Astrocyte (in vitro differentiated cells and primary cell): ENCODE data around the gene CTCFL. TPM values are rescaled to one million over a fixed set of nuclear protein-coding genes. Genes with fewer than 3 reads are reported as not detected.

Source experiments
- DNase-seq: peaks from one replicate; pipeline ENCODE4 v3.0.0-alpha.2; 2010; ENCODE audit warnings: low read depth
- FAIRE-seq: peaks from 2 replicates; lab custom pipeline; 2011; peaks lifted over from hg19 to GRCh38; lab: Jason Lieb, UNC
- H2AFZ ChIP-seq: 2 replicates; pipeline ENCODE4 v1.6.0; 2012; ENCODE audit warnings: low read depth, low read length, inconsistent platforms
- H3K27ac ChIP-seq: 2 replicates; pipeline ENCODE4 v1.5.1; 2011; ENCODE audit warnings: low read depth, low read length, inconsistent platforms
- H3K27me3 ChIP-seq: 2 replicates; pipeline ENCODE4 v1.6.0; 2011; ENCODE audit warnings: low read length, inconsistent platforms; ENCODE audit not compliant: insufficient read depth
- H3K36me3 ChIP-seq: 2 replicates; pipeline ENCODE4 v1.5.1; 2011; ENCODE audit warnings: low read length, inconsistent platforms; ENCODE audit not compliant: insufficient read depth
- H3K4me1 ChIP-seq: 2 replicates; pipeline ENCODE4 v1.5.1; 2011; ENCODE audit warnings: low read length, inconsistent platforms; ENCODE audit not compliant: insufficient read depth
- H3K4me2 ChIP-seq: 2 replicates; pipeline ENCODE4 v1.6.0; 2012; ENCODE audit warnings: low read length, inconsistent platforms
- H3K4me3 ChIP-seq: 2 replicates; pipeline ENCODE4 v1.5.1; 2011; ENCODE audit warnings: low read depth, mild to moderate bottlenecking, low read length, inconsistent platforms; ENCODE audit not compliant: insufficient read depth
- H3K79me2 ChIP-seq: 2 replicates; pipeline ENCODE4 v1.6.0; 2012; ENCODE audit warnings: mild to moderate bottlenecking, low read length, inconsistent platforms; ENCODE audit not compliant: insufficient read depth
- H3K9ac ChIP-seq: 2 replicates; pipeline ENCODE4 v1.6.0; 2012; ENCODE audit warnings: mild to moderate bottlenecking, low read length, inconsistent platforms
- H3K9me3 ChIP-seq: 2 replicates; pipeline ENCODE4 v1.5.1; 2012; ENCODE audit warnings: low read depth, mild to moderate bottlenecking, low read length, inconsistent platforms; ENCODE audit not compliant: insufficient read depth
- H4K20me1 ChIP-seq: 2 replicates; pipeline ENCODE4 v1.6.0; 2012; ENCODE audit warnings: low read length, inconsistent platforms; ENCODE audit not compliant: insufficient read depth
- H3K27ac Mint-ChIP-seq: one replicate; pipeline ENCODE4 v1.8.0; 2021; ENCODE audit warnings: mild to moderate bottlenecking, mixed read lengths; ENCODE audit not compliant: unreplicated experiment
- H3K27me3 Mint-ChIP-seq: one replicate; pipeline ENCODE4 v1.8.0; 2021; ENCODE audit warnings: low read depth, mixed read lengths; ENCODE audit not compliant: unreplicated experiment
- H3K36me3 Mint-ChIP-seq: one replicate; pipeline ENCODE4 v1.8.0; 2021; ENCODE audit warnings: low read depth, mixed read lengths; ENCODE audit not compliant: unreplicated experiment
- H3K4me1 Mint-ChIP-seq: one replicate; pipeline ENCODE4 v1.8.0; 2021; ENCODE audit warnings: low read depth, mixed read lengths; ENCODE audit not compliant: unreplicated experiment
- H3K4me3 Mint-ChIP-seq: one replicate; pipeline ENCODE4 v1.8.0; 2021; ENCODE audit warnings: mild to moderate bottlenecking, moderate library complexity, mixed read lengths; ENCODE audit not compliant: unreplicated experiment
- H3K9me3 Mint-ChIP-seq: one replicate; pipeline ENCODE4 v1.8.0; 2021; ENCODE audit warnings: mild to moderate bottlenecking, mixed read lengths; ENCODE audit not compliant: unreplicated experiment
- EZH2 ChIP-seq: IDR thresholded peaks from 2 replicates; pipeline ENCODE4 v1.6.1; 2012; ENCODE audit warnings: mild to moderate bottlenecking, low read length, inconsistent platforms; ENCODE audit not compliant: insufficient read depth
- total RNA-seq: library from RNA; stranded (reverse); gene quantifications from 2 replicates; pipeline ENCODE4 v1.2.1, GENCODE V29; 2021
- TF ChIP-seq, protein P1 (sequence below): IDR thresholded peaks from 2 replicates; pipeline ENCODE4 v1.5.1; 2011; ENCODE audit warnings: low read depth, mild to moderate bottlenecking, inconsistent platforms, low read length, moderate library complexity; ENCODE audit not compliant: insufficient read depth

The CTCFL gene
- total RNA-seq, 1 donor from 2014 or later = not detected

DNA sequence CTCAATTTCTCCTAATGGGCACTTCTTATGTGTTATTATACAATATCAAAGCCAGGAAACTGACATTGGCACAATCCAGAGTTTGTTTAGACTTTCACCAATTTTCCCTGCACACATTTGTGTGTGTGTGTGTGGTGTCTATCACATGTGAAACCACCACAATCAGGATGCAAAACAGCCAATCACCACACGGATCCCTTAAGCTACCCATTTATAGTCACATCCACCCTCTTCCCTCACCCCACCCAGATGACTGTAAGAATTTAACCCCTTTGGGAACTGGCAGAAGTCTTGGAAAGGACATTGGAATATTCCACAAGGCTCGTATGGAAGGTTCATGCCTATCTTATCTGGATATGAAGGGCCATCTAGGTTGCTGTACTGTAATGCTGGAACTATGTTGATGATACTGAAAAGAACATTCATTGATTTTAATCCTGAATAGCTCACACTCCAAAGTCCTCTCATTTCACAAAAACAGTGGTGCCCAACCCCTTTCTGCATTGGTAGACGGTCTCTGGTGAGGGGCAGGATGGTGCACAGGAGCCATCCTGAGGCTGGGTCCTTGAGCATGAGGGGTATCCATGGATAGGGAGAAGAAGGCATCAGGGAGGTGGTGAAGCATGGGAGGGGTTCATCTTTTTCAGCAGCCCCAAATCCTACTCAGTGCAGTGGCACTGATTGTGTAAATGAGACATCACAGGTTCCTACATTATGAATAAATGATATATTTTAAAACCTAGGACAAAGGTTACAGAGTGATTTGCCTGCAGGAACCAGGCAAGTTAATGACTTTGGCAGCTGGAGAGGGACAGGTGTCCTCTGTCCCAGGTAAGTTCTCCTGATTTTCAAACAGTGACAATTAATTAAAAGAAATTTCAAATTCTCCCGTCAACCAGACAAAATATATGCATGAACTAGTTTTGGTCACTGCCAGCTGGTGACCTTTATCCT is 12.1 kb upstream of the CTCFL start:
- H3K27ac ChIP-seq = no peak overlapping the region
- no peak overlapping the region for H3K4me2 ChIP-seq
- no peak overlapping the region for H3K27ac Mint-ChIP-seq
- no peaks in the 10 kb centered on the region for H3K4me1 ChIP-seq
- no peak for FAIRE-seq
- no peak overlapping the region for H3K4me3 Mint-ChIP-seq
- no peak overlapping the region for H3K9ac ChIP-seq
- peaks cover 13% of the 10 kb centered on the region for H3K9me3 ChIP-seq
- no peaks in the 10 kb centered on the region for H3K79me2 ChIP-seq
- H3K27me3 Mint-ChIP-seq = peaks cover 70% of the 10 kb centered on the region
- H2AFZ ChIP-seq = no peak overlapping the region
- peaks cover 21% of the 10 kb centered on the region for H3K9me3 Mint-ChIP-seq
- H4K20me1 ChIP-seq = no peaks in the 10 kb centered on the region
- H3K27me3 ChIP-seq = peaks cover 43% of the 10 kb centered on the region
- TF ChIP-seq, protein P1, sequence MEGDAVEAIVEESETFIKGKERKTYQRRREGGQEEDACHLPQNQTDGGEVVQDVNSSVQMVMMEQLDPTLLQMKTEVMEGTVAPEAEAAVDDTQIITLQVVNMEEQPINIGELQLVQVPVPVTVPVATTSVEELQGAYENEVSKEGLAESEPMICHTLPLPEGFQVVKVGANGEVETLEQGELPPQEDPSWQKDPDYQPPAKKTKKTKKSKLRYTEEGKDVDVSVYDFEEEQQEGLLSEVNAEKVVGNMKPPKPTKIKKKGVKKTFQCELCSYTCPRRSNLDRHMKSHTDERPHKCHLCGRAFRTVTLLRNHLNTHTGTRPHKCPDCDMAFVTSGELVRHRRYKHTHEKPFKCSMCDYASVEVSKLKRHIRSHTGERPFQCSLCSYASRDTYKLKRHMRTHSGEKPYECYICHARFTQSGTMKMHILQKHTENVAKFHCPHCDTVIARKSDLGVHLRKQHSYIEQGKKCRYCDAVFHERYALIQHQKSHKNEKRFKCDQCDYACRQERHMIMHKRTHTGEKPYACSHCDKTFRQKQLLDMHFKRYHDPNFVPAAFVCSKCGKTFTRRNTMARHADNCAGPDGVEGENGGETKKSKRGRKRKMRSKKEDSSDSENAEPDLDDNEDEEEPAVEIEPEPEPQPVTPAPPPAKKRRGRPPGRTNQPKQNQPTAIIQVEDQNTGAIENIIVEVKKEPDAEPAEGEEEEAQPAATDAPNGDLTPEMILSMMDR = no peak
- TF ChIP-seq EZH2 = no peak
- peaks cover 2% of the 10 kb centered on the region for H3K36me3 Mint-ChIP-seq
- no peaks in the 10 kb centered on the region for H3K4me1 Mint-ChIP-seq
- H3K36me3 ChIP-seq = no peaks in the 10 kb centered on the region
- no peak for DNase-seq
- no peak overlapping the region for H3K4me3 ChIP-seq

DNA sequence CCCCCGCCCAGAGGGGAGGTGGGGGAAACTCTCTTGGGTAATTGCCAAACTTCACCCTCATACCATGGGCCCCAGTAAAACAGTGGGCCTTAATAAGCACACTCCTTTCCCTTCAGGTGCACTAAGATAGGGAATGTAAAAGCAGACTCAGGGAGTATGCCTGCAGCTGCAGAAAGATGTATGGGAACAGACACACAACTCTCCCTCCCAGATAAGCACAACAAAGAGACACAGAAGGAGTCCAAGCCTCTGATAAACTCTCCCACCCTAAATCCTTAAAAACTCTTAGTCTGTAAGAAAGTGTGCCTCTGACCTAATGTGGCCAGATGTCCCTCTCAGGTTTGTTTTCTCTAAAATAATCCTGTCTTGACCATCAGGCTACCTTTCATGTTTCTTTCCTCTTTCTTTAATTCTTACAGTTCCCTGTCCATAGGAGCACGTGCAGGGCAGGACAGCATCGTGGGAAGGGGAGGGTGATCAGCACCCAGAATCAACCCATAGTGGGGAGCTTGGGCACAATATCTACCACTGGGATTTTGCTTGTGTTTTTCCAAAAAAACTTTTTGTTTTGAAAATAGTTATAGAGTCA is 11.3 kb upstream of the CTCFL start:
- H3K4me3 ChIP-seq = no peak overlapping the region
- no peak overlapping the region for H3K27ac ChIP-seq
- no peaks in the 10 kb centered on the region for H3K36me3 ChIP-seq
- TF ChIP-seq, protein P1 = no peak
- TF ChIP-seq EZH2 = no peak
- FAIRE-seq = no peak
- Mint-ChIP-seq H3K36me3 (peaks cover 2% of the 10 kb centered on the region), H3K9me3 (peaks cover 21% of the 10 kb centered on the region), H3K4me3 (no peak overlapping the region), H3K4me1 (no peaks in the 10 kb centered on the region), H3K27ac (no peak overlapping the region), H3K27me3 (peaks cover 64% of the 10 kb centered on the region)
- no peaks in the 10 kb centered on the region for H4K20me1 ChIP-seq
- no peak for DNase-seq
- H3K4me2 ChIP-seq = no peak overlapping the region
- peaks cover 13% of the 10 kb centered on the region for H3K9me3 ChIP-seq
- H3K9ac ChIP-seq = no peak overlapping the region
- H3K27me3 ChIP-seq = peaks cover 36% of the 10 kb centered on the region
- H3K4me1 ChIP-seq = no peaks in the 10 kb centered on the region
- no peaks in the 10 kb centered on the region for H3K79me2 ChIP-seq
- H2AFZ ChIP-seq = no peak overlapping the region
